Hepatocyte (in vitro differentiated cells): ENCODE measurements around the gene HEPACAM. TPM values are rescaled to one million over a fixed set of nuclear protein-coding genes. Genes with fewer than 3 reads are reported as not detected.

ENCODE experiments used
- DNase-seq: peaks from one replicate; pipeline ENCODE4 v3.0.0-alpha.2; 2016; ENCODE audit warnings: low spot score
- H2AFZ ChIP-seq: fragments of 200-600 bp; sonication (generic); 2 replicates; pipeline ENCODE4 v1.6.0; 2016; ENCODE audit warnings: antibody characterized with exemption, mild to moderate bottlenecking
- H3K27ac ChIP-seq: fragments of 200-600 bp; sonication (generic); 2 replicates; pipeline ENCODE4 v1.5.1; 2016; ENCODE audit warnings: mild to moderate bottlenecking
- H3K27me3 ChIP-seq: fragments of 200-600 bp; sonication (generic); 2 replicates; pipeline ENCODE4 v1.6.1; 2016
- H3K36me3 ChIP-seq: fragments of 200-600 bp; sonication (generic); replicated peaks from 2 replicates; pipeline ENCODE4 v1.5.1; 2016; ENCODE audit warnings: low read depth; ENCODE audit not compliant: insufficient read depth
- H3K4me1 ChIP-seq: fragments of 200-600 bp; sonication (generic); 2 replicates; pipeline ENCODE4 v1.5.1; 2016; ENCODE audit warnings: mild to moderate bottlenecking, moderate library complexity; ENCODE audit not compliant: insufficient read depth
- H3K4me2 ChIP-seq: fragments of 200-600 bp; sonication (generic); 2 replicates; pipeline ENCODE4 v1.6.0; 2016
- H3K4me3 ChIP-seq: fragments of 200-600 bp; sonication (generic); 2 replicates; pipeline ENCODE4 v1.5.1; 2016; ENCODE audit warnings: mild to moderate bottlenecking
- H3K79me2 ChIP-seq: fragments of 200-600 bp; sonication (generic); 2 replicates; pipeline ENCODE4 v1.6.0; 2017; ENCODE audit warnings: mild to moderate bottlenecking
- H3K9me2 ChIP-seq: fragments of 200-600 bp; sonication (generic); replicated peaks from 2 replicates; pipeline ENCODE4 v1.6.0; 2017; ENCODE audit warnings: mild to moderate bottlenecking; ENCODE audit not compliant: insufficient read depth
- H3K9me3 ChIP-seq: fragments of 200-600 bp; sonication (generic); 2 replicates; pipeline ENCODE4 v1.5.1; 2016; ENCODE audit warnings: low read depth, mild to moderate bottlenecking
- H4K20me1 ChIP-seq: fragments of 200-600 bp; sonication (generic); 2 replicates; pipeline ENCODE4 v1.6.0; 2016; ENCODE audit warnings: mild to moderate bottlenecking; ENCODE audit not compliant: insufficient read depth, poor library complexity, severe bottlenecking
- CTCF ChIP-seq: fragments of 200-600 bp; sonication (generic); IDR thresholded peaks from 2 replicates; pipeline ENCODE4 v1.5.1; 2016; ENCODE audit warnings: antibody characterized with exemption, mild to moderate bottlenecking; ENCODE audit not compliant: poor library complexity
- EZH2 ChIP-seq: fragments of 200-600 bp; sonication (generic); IDR thresholded peaks from 2 replicates; pipeline ENCODE4 v1.6.1; 2016; ENCODE audit warnings: antibody characterized with exemption, mild to moderate bottlenecking, borderline replicate concordance
- EZH2phosphoT487 ChIP-seq: fragments of 200-600 bp; sonication (generic); IDR thresholded peaks from one replicate; pipeline ENCODE4 v1.6.1; 2018; ENCODE audit warnings: antibody characterized with exemption, mild to moderate bottlenecking, low read depth, moderate library complexity; ENCODE audit not compliant: unreplicated experiment, severe bottlenecking
- WGBS: methylation state at CpG from one replicate; pipeline ENCODE4 v1.1.6; 2016; ENCODE audit warnings: low lambda C conversion rate; ENCODE audit errors: missing lambda C conversion rate; 5-methylcytosine and 5-hydroxymethylcytosine counted together
- polyA plus RNA-seq: library from polyadenylated mRNA; unstranded; fragments of >200 nt; fragmentation: Nextera tagmentation; extraction: Ambion mirVana; gene quantifications from 2 replicates; pipeline ENCODE4 v1.2.1, GENCODE V29; 2016
- total RNA-seq: library from RNA; depleted of rRNA; stranded (reverse); fragments of >200 nt; gene quantifications from 2 replicates; pipeline ENCODE4 v1.2.3, GENCODE V29; 2014

HEPACAM gene
- total and polyA plus RNA-seq, 2 experiments from 2014 or later = 0.07 TPM; not detected in 1

GRCh38 chr11:124892750-124893454 lies 42.9 kb downstream of the HEPACAM start:
- Histone ChIP-seq H3K4me1 (no peaks in the 10 kb centered on the region), H3K36me3 (no peaks in the 10 kb centered on the region), H3K4me2 (no peak overlapping the region), H2AFZ (no peak overlapping the region), H3K4me3 (no peak overlapping the region), H3K27ac (no peak overlapping the region), H3K9me2 (no peaks in the 10 kb centered on the region), H4K20me1 (no peaks in the 10 kb centered on the region), H3K27me3 (no peaks in the 10 kb centered on the region), H3K9me3 (no peaks in the 10 kb centered on the region), H3K79me2 (no peaks in the 10 kb centered on the region)
- DNase-seq = no peak
- TF ChIP-seq EZH2 (no peak), CTCF (no peak), EZH2phosphoT487 (no peak)
- WGBS = 95% methylated on average over 9 of the region's 9 CpGs

- Histone ChIP-seq H3K9me2 (no peaks in the 10 kb centered on the region), H3K79me2 (no peaks in the 10 kb centered on the region), H2AFZ (no peak overlapping the region), H3K9me3 (no peaks in the 10 kb centered on the region), H3K27ac (no peak overlapping the region), H3K4me2 (no peak overlapping the region), H3K27me3 (no peaks in the 10 kb centered on the region), H3K36me3 (no peaks in the 10 kb centered on the region), H3K4me1 (no peaks in the 10 kb centered on the region), H4K20me1 (no peaks in the 10 kb centered on the region), H3K4me3 (no peak overlapping the region)
- no peak for TF ChIP-seq EZH2
- TF ChIP-seq EZH2phosphoT487 = no peak
- no peak for TF ChIP-seq CTCF
- 85% methylated on average over 2 of the region's 2 CpGs for WGBS
- no peak for DNase-seq
Observed at GRCh38 chr11:124892146-124892545, 43.7 kb downstream of the HEPACAM start.

GRCh38 chr11:124891373-124891861 lies 44.4 kb downstream of the HEPACAM start:
- no peaks in the 10 kb centered on the region for H3K36me3 ChIP-seq
- H3K79me2 ChIP-seq = no peaks in the 10 kb centered on the region
- no peaks in the 10 kb centered on the region for H3K27me3 ChIP-seq
- no peaks in the 10 kb centered on the region for H3K9me3 ChIP-seq
- no peak overlapping the region for H3K4me3 ChIP-seq
- H3K9me2 ChIP-seq = no peaks in the 10 kb centered on the region
- H4K20me1 ChIP-seq = no peaks in the 10 kb centered on the region
- H3K4me1 ChIP-seq = no peaks in the 10 kb centered on the region
- no peak overlapping the region for H3K4me2 ChIP-seq
- TF ChIP-seq EZH2phosphoT487 (no peak), EZH2 (no peak), CTCF (no peak)
- no peak overlapping the region for H2AFZ ChIP-seq
- H3K27ac ChIP-seq = no peak overlapping the region
- WGBS = 67% methylated on average over 12 of the region's 12 CpGs
- DNase-seq = no peak
